IPS-18c (cell line): ENCODE results near the gene TMEM72.

ENCODE experiments used
- H3K4me3 ChIP-seq: 2 replicates; pipeline ENCODE4 v1.7.0; 2013; ENCODE audit warnings: low read depth, mild to moderate bottlenecking, low read length, moderate library complexity; ENCODE audit not compliant: insufficient read depth
- H3K9me3 ChIP-seq: one replicate; pipeline ENCODE4 v1.6.1; 2013; ENCODE audit warnings: mild to moderate bottlenecking, low read length, moderate library complexity; ENCODE audit not compliant: control insufficient read depth, insufficient read depth

Gene TMEM72

GRCh38 chr10:44977287-44978212, 66.4 kb downstream of the TMEM72 start:
- 0 out of 2 replicates have a peak overlapping the region, but pooled peaks have one; percentile 31 for H3K4me3 ChIP-seq

GRCh38 chr10:44978213-44978569, 67.1 kb downstream of the TMEM72 start:
- Histone ChIP-seq H3K4me3 (peak overlapping the region; percentile 31; the same call in 1 of the 2 replicates), H3K9me3 (peaks cover 2% of the 10 kb centered on the region)

More at GRCh38 chr10:44977287-44978212, 66.4 kb downstream of the TMEM72 start:
- H3K9me3 ChIP-seq: peaks cover 2% of the 10 kb centered on the region

- H3K4me3 ChIP-seq: peak within 1 kb of the TSS; percentile 31; the same call in 1 of the 2 replicates
Measured at GRCh38 chr10:44978570-44979280, 67.6 kb downstream of the TMEM72 start, which contains the start of gene DEPP1. Gene DEPP1 (minus strand): TSS chr10:44978809. CDS start chr10:44978030, 779 bp downstream.

GRCh38 chr10:44979281-44980191, 68.4 kb downstream of the TMEM72 start:
- Histone ChIP-seq H3K4me3 (0 out of 2 replicates have a peak overlapping the region, but pooled peaks have one; percentile 1), H3K9me3 (peaks cover 2% of the 10 kb centered on the region)

More at GRCh38 chr10:44978570-44979280, 67.6 kb downstream of the TMEM72 start, which contains the start of gene DEPP1:
- H3K9me3 ChIP-seq: peaks cover 2% of the 10 kb centered on the region

GRCh38 chr10:44980309-44981171, 69.4 kb downstream of the TMEM72 start:
- Histone ChIP-seq H3K9me3 (peaks cover 2% of the 10 kb centered on the region), H3K4me3 (no peak overlapping the region)

GRCh38 chr10:44981172-44982113, 70.3 kb downstream of the TMEM72 start:
- H3K4me3 ChIP-seq: no peak overlapping the region
- H3K9me3 ChIP-seq: peaks cover 2% of the 10 kb centered on the region

- Histone ChIP-seq H3K9me3 (peaks cover 2% of the 10 kb centered on the region), H3K4me3 (no peak overlapping the region)
Measured at GRCh38 chr10:44982114-44982460, 71.0 kb downstream of the TMEM72 start.

GRCh38 chr10:44982496-44982895, 71.4 kb downstream of the TMEM72 start:
- Histone ChIP-seq H3K4me3 (no peak overlapping the region), H3K9me3 (peaks cover 2% of the 10 kb centered on the region)

- Histone ChIP-seq H3K9me3 (peaks cover 2% of the 10 kb centered on the region), H3K4me3 (no peak overlapping the region)
Measured at GRCh38 chr10:44983066-44983894, 72.1 kb downstream of the TMEM72 start.

- H3K9me3 ChIP-seq: peaks cover 1% of the 10 kb centered on the region
- no peak overlapping the region for H3K4me3 ChIP-seq
Measured at GRCh38 chr10:44983895-44984278, 72.8 kb downstream of the TMEM72 start.

GRCh38 chr10:44984671-44985101, 73.5 kb downstream of the TMEM72 start:
- Histone ChIP-seq H3K9me3 (no peaks in the 10 kb centered on the region), H3K4me3 (no peak overlapping the region)

GRCh38 chr10:44985175-44985681, 74.1 kb downstream of the TMEM72 start:
- Histone ChIP-seq H3K9me3 (no peaks in the 10 kb centered on the region), H3K4me3 (no peak overlapping the region)

GRCh38 chr10:44986179-44986578, 75.0 kb downstream of the TMEM72 start:
- Histone ChIP-seq H3K9me3 (no peaks in the 10 kb centered on the region), H3K4me3 (no peak overlapping the region)
